Keratinocyte (primary cell): ENCODE results near the gene C7orf33. TPM values are rescaled to one million over a fixed set of nuclear protein-coding genes. Genes with fewer than 3 reads are reported as not detected.
"Not testable (repeated sequence)": the region's sequence is repeated elsewhere in the genome, so short reads cannot be mapped to it uniquely, and the experiment has no call there.

Source experiments
- DNase-seq: peaks from one replicate; pipeline ENCODE4 v3.0.0-alpha.2; 2011; ENCODE audit warnings: low read depth, missing footprints, low spot score
- FAIRE-seq: peaks from 2 replicates; lab custom pipeline; 2011; peaks lifted over from hg19 to GRCh38; lab: Jason Lieb, UNC
- H2AFZ ChIP-seq: 2 replicates; pipeline ENCODE4 v1.6.0; 2012; ENCODE audit warnings: low read length, control low read depth, inconsistent platforms; ENCODE audit not compliant: control insufficient read depth
- H3K27ac ChIP-seq: 2 replicates; pipeline ENCODE4 v1.5.1; 2011; ENCODE audit warnings: low read length; ENCODE audit not compliant: control insufficient read depth, insufficient read depth
- H3K27me3 ChIP-seq: 3 replicates; pipeline ENCODE4 v1.6.0; 2011; ENCODE audit warnings: low read length; ENCODE audit not compliant: control insufficient read depth, insufficient read depth; ENCODE audit errors: extremely low read depth
- H3K36me3 ChIP-seq, 2 experiments: 2 replicates in 1 of 2; 3 replicates in 1 of 2; pipeline ENCODE4 v1.5.1; 2011; ENCODE audit warnings: low read length in 2 of 2, mild to moderate bottlenecking in 1 of 2; ENCODE audit not compliant: control insufficient read depth in 2 of 2, insufficient read depth in 2 of 2; ENCODE audit errors: extremely low read depth in 1 of 2
- H3K4me1 ChIP-seq: 3 replicates; pipeline ENCODE4 v1.5.1; 2011; ENCODE audit warnings: low read length; ENCODE audit not compliant: control insufficient read depth, insufficient read depth; ENCODE audit errors: extremely low read depth
- H3K4me2 ChIP-seq: 3 replicates; pipeline ENCODE4 v1.6.0; 2011; ENCODE audit warnings: low read depth, low read length; ENCODE audit not compliant: control insufficient read depth, insufficient read depth; ENCODE audit errors: extremely low read depth
- H3K4me3 ChIP-seq, 3 experiments: fragments of 200-600 bp in 1 of 3; sonication (generic) in 1 of 3; 2 replicates in 2 of 3; 3 replicates in 1 of 3; pipeline ENCODE4 v1.5.1; 2011 to 2016; ENCODE audit warnings: low read length in 3 of 3, mild to moderate bottlenecking in 3 of 3, control low read depth in 2 of 3, inconsistent platforms in 1 of 3, low read depth in 1 of 3, mixed read lengths in 1 of 3, mixed run types in 1 of 3, moderate library complexity in 1 of 3; ENCODE audit not compliant: control insufficient read depth in 2 of 3, insufficient read depth in 2 of 3; ENCODE audit errors: extremely low read depth in 1 of 3
- H3K79me2 ChIP-seq: 2 replicates; pipeline ENCODE4 v1.6.0; 2012; ENCODE audit warnings: low read length; ENCODE audit not compliant: control insufficient read depth, insufficient read depth
- H3K9ac ChIP-seq: 3 replicates; pipeline ENCODE4 v1.6.0; 2011; ENCODE audit warnings: low read length; ENCODE audit not compliant: control insufficient read depth, insufficient read depth; ENCODE audit errors: extremely low read depth
- H3K9me1 ChIP-seq: 3 replicates; pipeline ENCODE4 v1.6.0; 2011; ENCODE audit warnings: low read length; ENCODE audit not compliant: control insufficient read depth, insufficient read depth; ENCODE audit errors: extremely low read depth
- H3K9me3 ChIP-seq: 2 replicates; pipeline ENCODE4 v1.5.1; 2012; ENCODE audit warnings: low read depth, low read length; ENCODE audit not compliant: control insufficient read depth
- H4K20me1 ChIP-seq: 3 replicates; pipeline ENCODE4 v1.6.0; 2011; ENCODE audit warnings: low read length; ENCODE audit not compliant: control insufficient read depth, insufficient read depth; ENCODE audit errors: extremely low read depth
- CTCF ChIP-seq, 3 experiments: IDR thresholded peaks in 1 of 3; conservative IDR thresholded peaks in 1 of 3; optimal IDR thresholded peaks in 1 of 3; 2 replicates in 2 of 3; 3 replicates in 1 of 3; pipeline versions ENCODE3 to v1.5.1; 2011; ENCODE audit warnings: low read length in 3 of 3, mild to moderate bottlenecking in 3 of 3, moderate library complexity in 2 of 3, control low read depth in 1 of 3, inconsistent platforms in 1 of 3; ENCODE audit not compliant: insufficient read depth in 2 of 3; ENCODE audit errors: extremely low read depth in 1 of 3
- EZH2 ChIP-seq: IDR thresholded peaks from one replicate; pipeline ENCODE4 v1.6.1; 2012; ENCODE audit warnings: inconsistent platforms, mild to moderate bottlenecking, low read length, moderate library complexity
- dilution Hi-C: fragments of 300-500 bp; cut with MboI; formaldehyde crosslinking; loops from one replicate; pipeline ENCODE4 v1.7.0; 2020; ENCODE audit warnings: low sequenced_read_pairs; ENCODE audit not compliant: extremely low pct_ligation_motif_present
- polyA plus RNA-seq, 5 experiments: library from polyadenylated mRNA; depleted of rRNA in 3 of 5; stranded (reverse) in 3 of 5; stranded (forward) in 1 of 5; unstranded in 1 of 5; fragments of >200 nt; gene quantifications; 1 replicate in 1 of 5; 2 replicates in 3 of 5; 3 replicates in 1 of 5; pipeline versions ENCODE4 v1.2.1 to v1.2.3, GENCODE V29; 2011 to 2012; ENCODE audit warnings: missing spikeins in 2 of 5, low read depth in 1 of 5, low replicate concordance in 1 of 5

C7orf33 gene
- polyA plus RNA-seq, 1 donor (not counting 4 experiments of a cell fraction or from before 2014, with no cell fraction given) = not detected

GRCh38 chr7:148572067-148572522 lies 18.5 kb upstream of the C7orf33 start:
- DNase-seq = no peak
- Histone ChIP-seq H2AFZ (no peak overlapping the region), H3K36me3 (no peaks in the 10 kb centered on the region), H3K27ac (no peak overlapping the region), H3K4me3 (no peak overlapping the region), H3K79me2 (no peaks in the 10 kb centered on the region), H3K9ac (no peak overlapping the region), H3K4me2 (no peak overlapping the region), H3K9me3 (no peaks in the 10 kb centered on the region), H3K9me1 (no peaks in the 10 kb centered on the region), H3K27me3 (no peaks in the 10 kb centered on the region), H3K4me1 (no peaks in the 10 kb centered on the region), H4K20me1 (no peaks in the 10 kb centered on the region)
- TF ChIP-seq CTCF (optimal IDR thresholded peaks at IDR 0.05 in 1 of 3, IDR thresholded peaks at IDR 0.05 in 1 of 3, conservative IDR thresholded peaks at IDR 0.05 in 1 of 3; ENCODE audit: extremely low read depth in 1 of 3, insufficient read depth in 2 of 3, low read length in 3 of 3) (no peak), EZH2 (no peak)
- dilution Hi-C loops = no loop called here
- no peak for FAIRE-seq

- H3K4me3 ChIP-seq, dilution Hi-C loops, H3K9me3 ChIP-seq, DNase-seq, H3K4me1 ChIP-seq, H3K27ac ChIP-seq, H2AFZ ChIP-seq, H3K9ac ChIP-seq, H3K79me2 ChIP-seq, FAIRE-seq, H4K20me1 ChIP-seq, H3K4me2 ChIP-seq, H3K9me1 ChIP-seq, H3K27me3 ChIP-seq, H3K36me3 ChIP-seq: not testable (repeated sequence)
Measured at GRCh38 chr7:148573581-148573980, 17.0 kb upstream of the C7orf33 start.
